ENCODE results near the gene STK25.

Gene STK25

GRCh38 chr2:241508240-241509154, at the start of gene STK25:
Gene STK25 (minus strand): TSS chr2:241508584. CDS start chr2:241508035, 549 bp downstream.
- DNase-seq, result peak; percentile 96

- no peak for DNase-seq
Observed at GRCh38 chr2:241556746-241557145, 48.4 kb upstream of the STK25 start.

GRCh38 chr2:241555711-241556110, 47.3 kb upstream of the STK25 start:
- DNase-seq, result no peak

- DNase-seq, result no peak
Observed at GRCh38 chr2:241554610-241555322, 46.4 kb upstream of the STK25 start.

GRCh38 chr2:241553981-241554380, 45.6 kb upstream of the STK25 start:
- no peak for DNase-seq

- no peak for DNase-seq
Observed at GRCh38 chr2:241553512-241553830, 45.1 kb upstream of the STK25 start.

GRCh38 chr2:241551998-241552737, 43.8 kb upstream of the STK25 start:
- no peak for DNase-seq

GRCh38 chr2:241551599-241551997, 43.2 kb upstream of the STK25 start:
- no peak for DNase-seq

GRCh38 chr2:241550616-241551580, 42.5 kb upstream of the STK25 start:
- no peak for DNase-seq

- no peak for DNase-seq
Observed at GRCh38 chr2:241548451-241548835, 40.1 kb upstream of the STK25 start.

- DNase-seq, result no peak
Observed at GRCh38 chr2:241547781-241548450, 39.5 kb upstream of the STK25 start.

- DNase-seq, result no peak
Observed at GRCh38 chr2:241546771-241547498, 38.6 kb upstream of the STK25 start.

- no peak for DNase-seq
Observed at GRCh38 chr2:241545523-241546473, 37.4 kb upstream of the STK25 start.

- DNase-seq, result no peak
Observed at GRCh38 chr2:241545106-241545505, 36.7 kb upstream of the STK25 start.

GRCh38 chr2:241542278-241542605, 33.9 kb upstream of the STK25 start:
- no peak for DNase-seq

- no peak for DNase-seq
Observed at GRCh38 chr2:241541564-241542277, 33.3 kb upstream of the STK25 start.

- DNase-seq, result peak; percentile 61
Observed at GRCh38 chr2:241540771-241541561, 32.6 kb upstream of the STK25 start.

GRCh38 chr2:241540401-241540770, 32.0 kb upstream of the STK25 start:
- no peak for DNase-seq

Measured in activated CD4-positive, alpha-beta T cell treated with anti-CD3 and anti-CD28 coated beads, Interleukin-2, amount 50 U/mL, for 1 hour (primary cell).